Measurements from ENCODE around the gene RNF31. TPM values are rescaled to one million over a fixed set of nuclear protein-coding genes. Genes with fewer than 3 reads are reported as not detected.

Gene RNF31
- total RNA-seq, 1 experiment from 2014 or later, result 39.6 TPM

GRCh38 chr14:24114532-24115421, 32.5 kb upstream of the RNF31 start, which contains the start of the genes DCAF11 and NRL:
DCAF11 (plus strand) TSS chr14:24114777; CDS start chr14:24115595, 818 bp downstream.
NRL (minus strand) TSS chr14:24114949; CDS start chr14:24082848, 32,101 bp downstream.
- Histone ChIP-seq H3K4me3 (peak within 1 kb of the TSS; percentile 63), H3K36me3 (no peaks in the 10 kb centered on the region), H3K9me3 (no peaks in the 10 kb centered on the region), H3K27me3 (no peaks in the 10 kb centered on the region)
- DNase-seq, result peak; percentile 95

DNA sequence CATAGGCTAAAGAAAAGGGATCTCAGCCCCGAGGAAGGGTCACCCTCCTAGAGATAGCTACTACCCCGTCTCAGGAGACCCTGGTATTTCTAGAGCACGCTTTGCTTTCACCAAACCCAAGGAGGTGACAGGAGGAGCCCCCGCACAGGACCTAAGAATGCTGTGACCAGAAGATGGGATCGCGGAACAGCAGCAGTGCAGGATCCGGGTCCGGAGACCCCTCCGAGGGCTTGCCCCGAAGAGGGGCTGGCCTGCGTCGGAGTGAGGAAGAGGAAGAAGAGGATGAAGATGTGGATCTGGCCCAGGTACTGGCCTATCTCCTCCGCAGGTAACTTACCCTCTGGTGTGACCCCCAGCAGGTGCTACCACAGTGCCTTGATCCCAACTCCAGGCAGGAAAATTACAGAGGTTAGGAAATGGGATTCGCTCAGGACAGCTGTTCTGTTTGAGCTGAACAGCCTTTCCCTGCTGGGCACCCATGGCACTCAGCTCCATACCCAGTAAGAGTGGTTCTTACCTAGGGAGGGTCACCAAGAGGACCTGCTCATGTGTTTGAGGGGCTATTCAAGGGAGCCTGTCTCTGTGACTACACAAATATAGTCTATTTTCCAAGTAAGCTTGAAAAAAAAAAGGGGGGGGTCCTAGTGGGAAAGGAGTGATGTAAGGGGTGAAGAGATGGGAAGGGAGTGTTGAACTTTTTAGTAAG, 31.7 kb upstream of the RNF31 start:
- Histone ChIP-seq H3K4me3 (peak overlapping the region; percentile 63), H3K27me3 (no peaks in the 10 kb centered on the region), H3K9me3 (no peaks in the 10 kb centered on the region), H3K36me3 (no peaks in the 10 kb centered on the region)
- DNase-seq, result no peak

GRCh38 chr14:24116128-24116814, 31.0 kb upstream of the RNF31 start:
- no peaks in the 10 kb centered on the region for H3K27me3 ChIP-seq
- no peak for DNase-seq
- H3K36me3 ChIP-seq, result no peaks in the 10 kb centered on the region
- no peak overlapping the region for H3K4me3 ChIP-seq
- H3K9me3 ChIP-seq, result no peaks in the 10 kb centered on the region

DNA sequence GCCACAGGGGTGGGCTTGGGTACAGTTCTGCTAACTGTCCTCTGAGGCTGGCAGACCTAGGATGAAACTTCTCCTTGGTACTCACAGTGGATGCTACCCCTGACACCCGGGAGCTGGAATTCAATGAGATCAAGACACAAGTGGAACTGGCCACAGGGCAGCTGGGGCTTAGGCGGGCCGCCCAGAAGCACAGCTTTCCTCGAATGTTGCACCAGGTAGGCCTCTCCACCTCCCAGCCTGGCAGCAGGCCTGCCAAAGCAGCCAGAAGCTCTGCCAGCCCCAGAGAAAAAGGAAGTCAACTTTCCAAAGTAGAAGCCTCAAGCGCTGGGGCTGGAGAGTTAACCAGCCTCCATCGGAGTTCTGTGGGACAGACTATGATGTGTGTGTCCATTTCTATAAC, 30.1 kb upstream of the RNF31 start:
- no peak for DNase-seq
- H3K4me3 ChIP-seq, result no peak overlapping the region
- H3K9me3 ChIP-seq, result no peaks in the 10 kb centered on the region
- no peaks in the 10 kb centered on the region for H3K36me3 ChIP-seq
- no peaks in the 10 kb centered on the region for H3K27me3 ChIP-seq

GRCh38 chr14:24119691-24120090, 27.6 kb upstream of the RNF31 start:
- Histone ChIP-seq H3K27me3 (no peaks in the 10 kb centered on the region), H3K4me3 (no peak overlapping the region), H3K36me3 (no peaks in the 10 kb centered on the region), H3K9me3 (no peaks in the 10 kb centered on the region)
- no peak for DNase-seq

DNA sequence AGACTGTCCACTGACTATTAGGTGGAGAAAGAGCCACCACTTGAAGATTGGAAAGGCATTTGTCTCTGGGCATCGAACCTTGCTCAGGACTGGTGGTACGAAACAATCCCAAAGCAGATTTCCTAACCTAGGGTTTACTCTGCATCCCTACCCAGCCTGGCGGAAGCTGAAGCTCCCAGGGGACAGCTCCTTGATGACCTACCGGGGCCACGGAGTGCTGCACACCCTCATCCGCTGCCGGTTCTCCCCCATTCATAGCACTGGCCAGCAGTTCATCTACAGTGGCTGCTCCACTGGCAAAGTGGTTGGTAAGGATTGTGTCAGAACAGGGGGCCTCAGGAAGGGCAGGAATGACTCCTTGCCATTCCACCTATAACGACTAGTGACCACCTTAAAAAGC, 26.1 kb upstream of the RNF31 start:
- Histone ChIP-seq H3K9me3 (no peaks in the 10 kb centered on the region), H3K36me3 (no peaks in the 10 kb centered on the region), H3K27me3 (no peaks in the 10 kb centered on the region), H3K4me3 (no peak overlapping the region)
- DNase-seq, result no peak

- DNase-seq, result no peak
These were observed 24.9 kb upstream of the RNF31 start for GRCh38 chr14:24122416-24122815.

GRCh38 chr14:24122898-24123297, 24.4 kb upstream of the RNF31 start:
- DNase-seq, result no peak
- Histone ChIP-seq H3K27me3 (no peaks in the 10 kb centered on the region), H3K36me3 (no peaks in the 10 kb centered on the region)

More at GRCh38 chr14:24122416-24122815, 24.9 kb upstream of the RNF31 start:
- Histone ChIP-seq H3K27me3 (no peaks in the 10 kb centered on the region), H3K4me3 (no peak overlapping the region), H3K36me3 (no peaks in the 10 kb centered on the region), H3K9me3 (no peaks in the 10 kb centered on the region)

GRCh38 chr14:24123424-24124417, 23.6 kb upstream of the RNF31 start:
- no peaks in the 10 kb centered on the region for H3K9me3 ChIP-seq
- H3K36me3 ChIP-seq, result no peaks in the 10 kb centered on the region

More at GRCh38 chr14:24122898-24123297, 24.4 kb upstream of the RNF31 start:
- H3K9me3 ChIP-seq, result no peaks in the 10 kb centered on the region
- no peak overlapping the region for H3K4me3 ChIP-seq

DNA sequence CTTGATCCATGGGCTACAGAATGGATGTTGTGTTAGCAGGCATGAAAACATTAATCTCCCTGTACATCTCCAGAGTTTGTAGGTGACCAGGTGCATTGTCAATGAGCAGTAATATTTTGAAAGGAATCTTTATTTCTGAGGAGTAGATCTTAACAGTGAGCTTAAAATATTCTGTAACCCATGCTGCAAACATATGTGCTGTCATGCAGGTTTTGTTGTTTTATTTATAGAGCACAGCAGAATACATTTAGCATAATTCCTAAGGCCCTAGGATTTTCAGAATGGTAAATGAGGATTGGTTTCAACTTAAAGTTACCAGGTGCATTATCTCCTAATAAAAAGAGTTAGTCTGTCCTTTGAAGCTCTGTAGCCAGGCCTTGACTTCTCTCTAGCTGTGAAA, 20.4 kb upstream of the RNF31 start:
- no peak overlapping the region for H3K4me3 ChIP-seq
- H3K9me3 ChIP-seq, result no peaks in the 10 kb centered on the region
- DNase-seq, result no peak
- no peaks in the 10 kb centered on the region for H3K36me3 ChIP-seq
- H3K27me3 ChIP-seq, result no peaks in the 10 kb centered on the region

More at GRCh38 chr14:24123424-24124417, 23.6 kb upstream of the RNF31 start:
- DNase-seq, result no peak
- H3K4me3 ChIP-seq, result no peak overlapping the region
- H3K27me3 ChIP-seq, result no peaks in the 10 kb centered on the region

DNA sequence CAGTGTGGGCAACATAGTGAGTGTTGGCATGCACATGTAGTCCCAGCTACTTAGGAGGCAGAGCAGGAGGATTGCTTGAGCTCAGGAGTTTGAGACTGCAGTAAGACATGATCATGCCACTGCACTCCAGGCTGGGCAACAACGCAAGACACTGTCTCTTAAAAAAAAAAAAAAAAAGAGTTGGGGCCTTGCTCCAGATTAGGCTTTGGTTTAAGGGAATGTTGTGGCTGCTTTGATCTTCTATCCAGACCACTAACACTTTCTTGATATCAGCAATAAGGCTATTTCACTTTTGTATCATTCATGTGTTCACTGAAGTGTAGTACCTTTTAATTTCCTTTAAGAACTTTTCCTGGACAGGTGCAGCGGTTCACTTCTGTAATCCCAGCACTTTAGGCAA, 19.6 kb upstream of the RNF31 start:
- Histone ChIP-seq H3K4me3 (no peak overlapping the region), H3K36me3 (no peaks in the 10 kb centered on the region), H3K27me3 (no peaks in the 10 kb centered on the region), H3K9me3 (no peaks in the 10 kb centered on the region)
- no peak for DNase-seq

- Histone ChIP-seq H3K36me3 (no peaks in the 10 kb centered on the region), H3K27me3 (no peaks in the 10 kb centered on the region), H3K9me3 (no peaks in the 10 kb centered on the region), H3K4me3 (no peak overlapping the region)
- no peak for DNase-seq
These were observed 17.8 kb upstream of the RNF31 start for GRCh38 chr14:24129410-24129998.

DNA sequence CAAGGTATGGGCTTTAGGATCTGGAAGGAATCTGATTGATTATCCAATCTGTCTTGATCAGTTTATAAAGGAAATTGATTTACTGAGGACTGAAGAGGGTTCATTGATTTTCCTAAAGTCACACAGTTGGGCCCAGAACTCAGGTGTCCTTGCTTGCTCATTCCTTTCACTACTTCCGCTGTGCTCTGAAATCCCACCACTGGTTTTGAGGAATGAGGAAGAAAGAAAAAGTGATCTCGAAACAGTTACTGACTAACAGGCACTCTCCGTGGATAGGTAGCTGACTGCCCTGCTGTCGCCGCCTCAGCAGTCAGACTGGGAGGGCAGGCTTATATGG, 16.9 kb upstream of the RNF31 start, which contains the start of gene FITM1:
Gene FITM1, plus strand, starts transcription at position 280 of the 337 bp plus-strand sequence. CDS start 905 bp downstream, outside the sequence.
- Histone ChIP-seq H3K27me3 (no peaks in the 10 kb centered on the region), H3K36me3 (no peaks in the 10 kb centered on the region), H3K4me3 (no peak within 1 kb of the TSS), H3K9me3 (no peaks in the 10 kb centered on the region)
- no peak for DNase-seq

GRCh38 chr14:24130717-24131548, 16.4 kb upstream of the RNF31 start:
- no peak overlapping the region for H3K4me3 ChIP-seq
- no peaks in the 10 kb centered on the region for H3K27me3 ChIP-seq
- H3K9me3 ChIP-seq, result no peaks in the 10 kb centered on the region
- no peaks in the 10 kb centered on the region for H3K36me3 ChIP-seq
- no peak for DNase-seq

GRCh38 chr14:24131549-24131966, 15.7 kb upstream of the RNF31 start:
- no peak for DNase-seq
- Histone ChIP-seq H3K27me3 (no peaks in the 10 kb centered on the region), H3K4me3 (no peak overlapping the region), H3K9me3 (no peaks in the 10 kb centered on the region), H3K36me3 (no peaks in the 10 kb centered on the region)

All from MG63 (cell line).